Activated T-cell treated with anti-CD3 and anti-CD28 coated beads, Interleukin-2, amount 50 U/mL, for 24 hours (primary cell): ENCODE measurements around the gene SLC2A10.

ENCODE experiments used
- DNase-seq: peaks from one replicate; pipeline ENCODE4 v3.0.0-alpha.2; 2020
- H3K27ac Mint-ChIP-seq: 2 replicates; pipeline ENCODE4 v1.8.0; 2020; ENCODE audit warnings: mild to moderate bottlenecking, mixed read lengths
- H3K27me3 Mint-ChIP-seq: 2 replicates; pipeline ENCODE4 v1.8.0; 2020; ENCODE audit warnings: mixed read lengths
- H3K36me3 Mint-ChIP-seq: 2 replicates; pipeline ENCODE4 v1.8.0; 2020; ENCODE audit warnings: low read depth, mixed read lengths
- H3K4me1 Mint-ChIP-seq: 2 replicates; pipeline ENCODE4 v1.8.0; 2020; ENCODE audit warnings: low read depth, mixed read lengths
- H3K4me3 Mint-ChIP-seq: 2 replicates; pipeline ENCODE4 v1.8.0; 2020; ENCODE audit warnings: mild to moderate bottlenecking, moderate library complexity, mixed read lengths
- H3K9me3 Mint-ChIP-seq: 2 replicates; pipeline ENCODE4 v1.8.0; 2020; ENCODE audit warnings: mixed read lengths

Gene SLC2A10

DNA sequence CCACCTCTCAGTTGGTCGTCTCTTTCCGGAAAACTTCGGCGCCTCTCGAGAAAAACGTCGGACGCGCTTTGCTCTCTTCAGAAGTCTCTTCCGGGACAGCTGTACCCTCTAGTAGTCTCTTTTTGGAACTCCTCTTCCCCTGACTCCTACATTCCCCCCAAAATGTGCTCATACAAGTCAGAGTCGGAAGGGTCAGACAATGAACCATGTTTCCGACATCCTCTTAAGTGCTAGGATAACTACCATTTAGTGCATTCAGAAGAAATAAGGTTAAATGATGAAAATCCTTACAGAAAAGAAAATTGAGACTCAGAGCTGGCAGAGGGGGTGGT is 19.7 kb upstream of the SLC2A10 start:
- peaks cover 45% of the 10 kb centered on the region for H3K4me1 Mint-ChIP-seq
- no peak for DNase-seq
- H3K9me3 Mint-ChIP-seq: no peaks in the 10 kb centered on the region
- peaks cover 38% of the 10 kb centered on the region for H3K36me3 Mint-ChIP-seq
- no peaks in the 10 kb centered on the region for H3K27me3 Mint-ChIP-seq
- H3K4me3 Mint-ChIP-seq: peak overlapping the region; percentile 94
- H3K27ac Mint-ChIP-seq: peak overlapping the region; percentile 98

- Mint-ChIP-seq H3K4me1 (peaks cover 39% of the 10 kb centered on the region), H3K4me3 (peak overlapping the region; percentile 94), H3K27ac (no peak overlapping the region), H3K27me3 (no peaks in the 10 kb centered on the region), H3K9me3 (no peaks in the 10 kb centered on the region), H3K36me3 (peaks cover 32% of the 10 kb centered on the region)
- no peak for DNase-seq
Observed at GRCh38 chr20:46690219-46691106, 19.0 kb upstream of the SLC2A10 start.

- no peak overlapping the region for H3K27ac Mint-ChIP-seq
- no peaks in the 10 kb centered on the region for H3K27me3 Mint-ChIP-seq
- H3K4me1 Mint-ChIP-seq: peaks cover 38% of the 10 kb centered on the region
Observed at GRCh38 chr20:46691196-46691595, 18.3 kb upstream of the SLC2A10 start.

DNA sequence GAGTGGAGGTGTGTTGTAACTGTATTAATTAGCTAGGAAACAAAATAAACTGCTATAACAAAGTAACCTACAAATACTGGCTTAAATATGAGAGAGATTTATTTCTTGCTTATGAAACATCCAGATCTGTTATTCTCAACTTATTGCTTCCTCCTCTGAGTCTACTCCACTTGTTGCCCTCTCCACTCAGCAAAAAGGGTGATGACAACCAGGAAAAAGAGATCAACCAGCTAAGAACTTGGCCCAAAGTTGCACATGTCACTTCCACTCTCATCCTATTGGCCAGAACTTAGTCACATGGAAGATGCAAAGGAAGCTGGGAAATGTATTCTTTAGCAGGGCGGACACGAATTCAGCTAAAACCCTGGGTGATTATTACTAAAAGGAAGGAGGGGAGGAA is 15.0 kb upstream of the SLC2A10 start:
- Mint-ChIP-seq H3K4me1 (peaks cover 18% of the 10 kb centered on the region), H3K27ac (no peak overlapping the region), H3K9me3 (no peaks in the 10 kb centered on the region), H3K4me3 (no peak overlapping the region), H3K27me3 (peaks cover 13% of the 10 kb centered on the region), H3K36me3 (no peaks in the 10 kb centered on the region)
- DNase-seq: no peak

More at GRCh38 chr20:46691196-46691595, 18.3 kb upstream of the SLC2A10 start:
- Mint-ChIP-seq H3K9me3 (no peaks in the 10 kb centered on the region), H3K36me3 (peaks cover 25% of the 10 kb centered on the region), H3K4me3 (no peak overlapping the region)
- DNase-seq: no peak

GRCh38 chr20:46695892-46696291 is 13.6 kb upstream of the SLC2A10 start:
- Mint-ChIP-seq H3K4me1 (peaks cover 10% of the 10 kb centered on the region), H3K4me3 (no peak overlapping the region), H3K27me3 (peaks cover 25% of the 10 kb centered on the region), H3K27ac (no peak overlapping the region), H3K36me3 (no peaks in the 10 kb centered on the region), H3K9me3 (no peaks in the 10 kb centered on the region)
- no peak for DNase-seq

DNA sequence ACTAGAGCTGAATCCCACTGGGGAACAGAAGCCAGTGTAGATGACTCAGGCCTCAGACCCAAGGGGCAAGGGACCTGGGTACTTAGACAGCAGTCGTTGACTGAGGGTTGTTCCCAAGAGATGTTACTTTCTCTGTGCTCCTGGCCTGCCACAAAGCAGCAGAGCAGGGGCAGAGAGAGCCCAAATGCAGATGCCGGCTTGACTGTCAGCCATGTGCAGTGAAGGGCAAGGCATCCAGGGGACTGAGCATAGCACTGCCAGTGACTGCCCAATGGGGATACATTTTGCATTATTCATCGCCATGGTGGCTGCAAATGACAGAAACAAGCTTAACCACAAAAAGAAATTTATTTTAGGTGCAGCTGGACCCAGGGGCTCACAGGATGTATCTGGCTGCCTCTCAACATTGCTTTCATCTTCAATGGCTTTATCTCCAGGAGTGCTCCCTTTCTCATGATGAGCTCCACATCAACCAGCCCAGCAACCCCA is 12.6 kb upstream of the SLC2A10 start:
- DNase-seq: no peak
- peaks cover 25% of the 10 kb centered on the region for H3K27me3 Mint-ChIP-seq
- H3K27ac Mint-ChIP-seq: no peak overlapping the region
- no peaks in the 10 kb centered on the region for H3K9me3 Mint-ChIP-seq
- no peaks in the 10 kb centered on the region for H3K36me3 Mint-ChIP-seq
- no peak overlapping the region for H3K4me3 Mint-ChIP-seq
- peaks cover 9% of the 10 kb centered on the region for H3K4me1 Mint-ChIP-seq

DNA sequence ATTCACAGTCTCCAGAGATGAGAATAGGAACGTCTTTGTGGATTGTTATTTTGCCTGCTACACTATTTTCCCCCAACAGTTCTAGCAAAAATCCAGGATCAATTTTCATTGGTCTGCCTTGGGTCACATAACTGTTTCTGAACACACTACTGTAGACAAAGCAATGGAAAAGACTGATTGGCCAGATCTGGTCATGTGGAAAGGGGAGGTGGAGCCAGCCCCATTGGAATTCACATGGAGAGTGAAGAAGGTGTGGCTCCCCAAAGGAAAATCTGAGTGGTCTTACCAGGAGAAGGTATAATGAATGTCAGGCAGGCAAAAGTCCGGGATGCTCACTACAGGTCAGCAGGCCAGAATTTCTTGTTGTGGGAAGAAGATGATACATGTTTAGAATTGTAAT is 10.7 kb upstream of the SLC2A10 start:
- Mint-ChIP-seq H3K27me3 (peaks cover 36% of the 10 kb centered on the region), H3K4me3 (no peak overlapping the region), H3K36me3 (no peaks in the 10 kb centered on the region), H3K27ac (no peak overlapping the region), H3K4me1 (peaks cover 9% of the 10 kb centered on the region), H3K9me3 (no peaks in the 10 kb centered on the region)
- no peak for DNase-seq

DNA sequence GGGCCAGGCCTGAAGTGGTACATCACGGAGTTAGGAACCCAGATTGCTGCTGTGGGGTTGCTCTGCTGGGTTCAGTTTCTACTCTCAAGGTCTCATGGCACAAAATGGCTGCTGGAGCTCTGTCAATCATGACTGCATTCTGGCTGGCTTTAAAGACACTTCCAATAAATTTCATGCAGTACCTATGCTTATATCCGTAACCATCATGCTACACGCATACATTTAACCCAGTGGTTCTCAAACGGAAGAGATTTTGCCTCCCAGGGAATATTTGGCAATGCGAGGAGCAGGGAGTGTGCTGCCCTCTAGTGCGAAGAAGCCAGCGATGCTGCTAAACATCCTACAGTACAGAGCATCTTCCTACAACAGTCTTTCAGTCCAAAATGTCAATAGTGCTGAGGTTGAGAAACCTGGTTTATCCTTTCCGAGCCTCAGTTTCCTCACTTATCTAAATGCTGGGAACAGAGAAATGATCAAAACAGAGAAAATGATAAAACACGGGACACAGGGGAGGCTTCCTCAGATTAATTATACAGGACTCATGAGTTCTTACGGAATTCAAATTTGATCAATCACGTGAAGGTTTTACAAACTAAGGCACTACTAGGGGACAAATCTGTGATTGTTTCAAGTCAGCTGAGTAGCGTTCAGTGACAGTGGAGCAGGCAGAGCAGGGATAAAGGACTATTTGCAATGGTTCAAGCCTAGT is 9.6 kb upstream of the SLC2A10 start:
- no peak overlapping the region for H3K4me3 Mint-ChIP-seq
- peaks cover 40% of the 10 kb centered on the region for H3K27me3 Mint-ChIP-seq
- H3K4me1 Mint-ChIP-seq: peaks cover 4% of the 10 kb centered on the region
- no peaks in the 10 kb centered on the region for H3K9me3 Mint-ChIP-seq
- no peak overlapping the region for H3K27ac Mint-ChIP-seq
- no peak for DNase-seq
- H3K36me3 Mint-ChIP-seq: no peaks in the 10 kb centered on the region

DNA sequence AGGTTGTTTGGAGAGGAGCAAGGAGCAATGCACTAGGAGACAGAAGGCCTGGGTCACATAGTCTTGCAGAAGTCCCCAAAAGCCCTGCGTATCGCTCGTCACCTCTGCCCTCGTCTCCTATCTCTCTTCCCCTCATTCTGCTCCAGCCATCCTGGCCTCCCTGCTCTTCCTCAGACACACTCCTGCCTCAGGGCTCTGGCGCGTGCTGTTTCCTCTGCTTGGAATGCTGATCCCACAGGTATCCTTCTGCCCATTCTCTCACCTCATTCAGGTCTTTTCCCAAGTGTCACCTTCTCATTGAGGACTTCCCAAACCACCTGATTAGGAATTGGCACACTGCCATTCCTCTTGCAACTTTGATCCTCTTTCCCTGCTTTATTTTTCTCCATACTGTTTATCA is 9.0 kb upstream of the SLC2A10 start:
- peaks cover 45% of the 10 kb centered on the region for H3K27me3 Mint-ChIP-seq

GRCh38 chr20:46701057-46701456 is 8.4 kb upstream of the SLC2A10 start:
- H3K4me1 Mint-ChIP-seq: no peaks in the 10 kb centered on the region
- no peak overlapping the region for H3K4me3 Mint-ChIP-seq
- H3K27ac Mint-ChIP-seq: no peak overlapping the region
- no peak for DNase-seq
- peaks cover 49% of the 10 kb centered on the region for H3K27me3 Mint-ChIP-seq
- H3K36me3 Mint-ChIP-seq: no peaks in the 10 kb centered on the region
- H3K9me3 Mint-ChIP-seq: no peaks in the 10 kb centered on the region

More for the DNA sequence above, 9.0 kb upstream of the SLC2A10 start:
- Mint-ChIP-seq H3K9me3 (no peaks in the 10 kb centered on the region), H3K36me3 (no peaks in the 10 kb centered on the region), H3K4me3 (no peak overlapping the region), H3K4me1 (peaks cover 4% of the 10 kb centered on the region), H3K27ac (no peak overlapping the region)
- no peak for DNase-seq

DNA sequence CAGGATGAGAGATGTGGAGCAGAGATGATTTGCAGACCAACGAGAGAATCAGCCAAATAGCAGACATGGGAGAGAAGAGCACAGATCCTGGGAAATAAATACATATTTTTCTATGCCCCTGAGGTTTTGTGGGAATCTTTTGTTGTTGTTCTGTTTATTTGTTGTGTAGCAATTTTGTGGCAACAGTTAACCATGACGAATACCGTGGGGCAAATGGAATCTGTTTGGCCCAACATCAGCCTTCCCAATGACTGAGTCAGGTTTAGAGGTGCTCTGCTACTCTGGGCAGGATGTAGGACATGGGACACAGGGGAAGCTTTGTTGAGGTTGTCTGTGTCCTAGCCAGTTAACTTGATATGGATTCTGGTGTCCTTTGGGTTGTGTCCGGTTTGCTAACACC is 7.9 kb upstream of the SLC2A10 start:
- H3K4me3 Mint-ChIP-seq: no peak overlapping the region
- peaks cover 51% of the 10 kb centered on the region for H3K27me3 Mint-ChIP-seq
- H3K27ac Mint-ChIP-seq: no peak overlapping the region
- H3K4me1 Mint-ChIP-seq: no peaks in the 10 kb centered on the region
- peaks cover 5% of the 10 kb centered on the region for H3K9me3 Mint-ChIP-seq
- H3K36me3 Mint-ChIP-seq: no peaks in the 10 kb centered on the region
- DNase-seq: no peak

GRCh38 chr20:46701986-46702385 is 7.5 kb upstream of the SLC2A10 start:
- no peak for DNase-seq
- H3K4me1 Mint-ChIP-seq: no peaks in the 10 kb centered on the region
- no peak overlapping the region for H3K27ac Mint-ChIP-seq
- no peak overlapping the region for H3K4me3 Mint-ChIP-seq
- H3K9me3 Mint-ChIP-seq: peaks cover 6% of the 10 kb centered on the region
- H3K27me3 Mint-ChIP-seq: peaks cover 54% of the 10 kb centered on the region
- H3K36me3 Mint-ChIP-seq: no peaks in the 10 kb centered on the region

GRCh38 chr20:46702447-46703203 is 6.8 kb upstream of the SLC2A10 start:
- no peak for DNase-seq
- Mint-ChIP-seq H3K27me3 (peaks cover 61% of the 10 kb centered on the region), H3K36me3 (no peaks in the 10 kb centered on the region), H3K4me1 (no peaks in the 10 kb centered on the region), H3K9me3 (peaks cover 6% of the 10 kb centered on the region), H3K27ac (no peak overlapping the region), H3K4me3 (no peak overlapping the region)

DNA sequence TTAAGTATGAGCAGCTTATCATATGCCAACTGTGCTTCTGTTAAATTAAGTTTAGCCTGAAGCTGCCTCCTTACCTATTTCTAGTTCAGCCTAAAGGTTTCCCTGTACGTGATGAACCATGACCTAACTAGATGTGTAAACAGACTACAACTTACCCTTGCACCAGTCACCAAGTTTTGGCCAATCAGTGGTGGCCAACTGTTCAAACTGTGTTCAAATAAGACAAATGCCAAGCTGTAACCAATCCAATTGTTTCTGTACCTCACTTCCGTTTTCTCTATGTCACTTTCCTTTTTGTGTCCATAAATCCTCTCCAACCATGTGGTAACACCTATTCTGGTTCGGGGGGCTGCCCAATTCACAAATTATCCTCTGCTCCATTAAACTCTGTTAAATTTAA is 6.0 kb upstream of the SLC2A10 start:
- H3K4me3 Mint-ChIP-seq: no peak overlapping the region
- H3K36me3 Mint-ChIP-seq: no peaks in the 10 kb centered on the region
- peaks cover 6% of the 10 kb centered on the region for H3K9me3 Mint-ChIP-seq
- H3K27me3 Mint-ChIP-seq: peaks cover 63% of the 10 kb centered on the region
- no peaks in the 10 kb centered on the region for H3K4me1 Mint-ChIP-seq
- no peak for DNase-seq
- no peak overlapping the region for H3K27ac Mint-ChIP-seq
